HG03280 (cell line): Measurements from ENCODE around the gene HOXD8.

Experiments
- ATAC-seq: cut with Tn5 transposase; IDR thresholded peaks from one replicate; pipeline ENCODE4 v1.9.1; 2021; ENCODE audit warnings: mild to moderate bottlenecking, moderate library complexity; ENCODE audit not compliant: unreplicated experiment

The HOXD8 gene

GRCh38 chr2:176157499-176158185, 28.1 kb downstream of the HOXD8 start:
- no peak for ATAC-seq

GRCh38 chr2:176158186-176158591, 28.7 kb downstream of the HOXD8 start:
- ATAC-seq = no peak

- ATAC-seq = no peak
Observed at GRCh38 chr2:176158855-176159662, 29.6 kb downstream of the HOXD8 start.

- ATAC-seq = no peak
Observed at GRCh38 chr2:176159663-176160250, 30.3 kb downstream of the HOXD8 start.

GRCh38 chr2:176160251-176160985, 30.9 kb downstream of the HOXD8 start:
- no peak for ATAC-seq

- ATAC-seq = no peak
Observed at GRCh38 chr2:176160986-176161824, 31.7 kb downstream of the HOXD8 start.

- ATAC-seq = no peak
Observed at GRCh38 chr2:176161825-176162626, 32.5 kb downstream of the HOXD8 start.

GRCh38 chr2:176162911-176163671, 33.6 kb downstream of the HOXD8 start:
- ATAC-seq = no peak

GRCh38 chr2:176163672-176164056, 34.2 kb downstream of the HOXD8 start:
- no peak for ATAC-seq

- no peak for ATAC-seq
Observed at GRCh38 chr2:176164201-176164600, 34.7 kb downstream of the HOXD8 start.

- no peak for ATAC-seq
Observed at GRCh38 chr2:176164611-176165369, 35.3 kb downstream of the HOXD8 start.

GRCh38 chr2:176165370-176166050, 36.0 kb downstream of the HOXD8 start:
- no peak for ATAC-seq

- ATAC-seq = no peak
Observed at GRCh38 chr2:176166272-176166671, 36.8 kb downstream of the HOXD8 start.

GRCh38 chr2:176167398-176167797, 37.9 kb downstream of the HOXD8 start:
- ATAC-seq = no peak

- ATAC-seq = no peak
Observed at GRCh38 chr2:176169181-176169580, 39.7 kb downstream of the HOXD8 start.

GRCh38 chr2:176169711-176170110, 40.2 kb downstream of the HOXD8 start:
- ATAC-seq = no peak

- no peak for ATAC-seq
Observed at GRCh38 chr2:176170602-176171305, 41.2 kb downstream of the HOXD8 start.
